GM12878 (cell line): ENCODE results near the gene TAS2R60. TPM values are rescaled to one million over a fixed set of nuclear protein-coding genes. Genes with fewer than 3 reads are reported as not detected.

ENCODE experiments used
- ATAC-seq: fragments of 200-7000 bp; cut with Tn5 transposase; 3 replicates; pipeline ENCODE4 v1.9.1; 2020; ENCODE audit warnings: mild to moderate bottlenecking, moderate library complexity
- BruUV-seq: library from RNA; stranded (reverse); fragments of 400-500 nt; replicated peaks from 2 replicates; lab custom pipeline; 2021; lab: Mats Ljungman, UMichigan
- CTCF ChIA-PET: fragments of 300-600 bp; sonication (Branson Sonifier 250); formaldehyde crosslinking; extraction: SDS; loops from one replicate; lab custom pipeline; 2021; ENCODE audit warnings: inconsistent platforms; lab: Yijun Ruan, JAX
- POLR2A ChIA-PET: fragments of 350-600 bp; formaldehyde crosslinking; extraction: SDS; loops from one replicate; lab custom pipeline; 2021; ENCODE audit warnings: inconsistent platforms; lab: Charles Lee
- RAD21 ChIA-PET: fragments of 300-600 bp; sonication (Branson Sonifier 250); formaldehyde crosslinking; loops from one replicate; lab custom pipeline; 2023; ENCODE audit warnings: antibody characterized with exemption; ENCODE audit not compliant: unreplicated experiment; lab: Charles Lee
- SMC1A ChIA-PET: fragments of 300-600 bp; sonication (Branson Sonifier 250); formaldehyde crosslinking; loops from one replicate; lab custom pipeline; 2023; ENCODE audit not compliant: unreplicated experiment, uncharacterized antibody; lab: Charles Lee
- DNase-seq: peaks from one replicate; pipeline ENCODE4 v3.0.0-alpha.2; 2011; ENCODE audit warnings: low read depth, low spot score
- FAIRE-seq: peaks from 3 replicates; lab custom pipeline; 2011; peaks lifted over from hg19 to GRCh38; lab: Jason Lieb, UNC
- H2AFZ ChIP-seq: 2 replicates; pipeline ENCODE4 v1.6.0; 2011; ENCODE audit warnings: low read depth, low read length, control low read depth; ENCODE audit not compliant: control insufficient read depth
- H3K27ac ChIP-seq: 2 replicates; pipeline ENCODE4 v1.5.1; 2011; ENCODE audit warnings: control low read depth; ENCODE audit not compliant: control insufficient read depth, insufficient read depth
- H3K27me3 ChIP-seq, 2 experiments: replicated peaks in 1 of 2; 2 replicates each; pipeline versions ENCODE4 v1.6.0 to v1.6.1; 2011; ENCODE audit warnings: low read length in 1 of 2; ENCODE audit not compliant: control insufficient read depth in 2 of 2, insufficient read depth in 2 of 2
- H3K36me3 ChIP-seq, 2 experiments: 2 replicates each; pipeline ENCODE4 v1.5.1; 2011; ENCODE audit warnings: low read length in 1 of 2; ENCODE audit not compliant: control insufficient read depth in 2 of 2, insufficient read depth in 2 of 2
- H3K4me1 ChIP-seq: 2 replicates; pipeline ENCODE4 v1.6.1; 2011; ENCODE audit warnings: mild to moderate bottlenecking, low read length, moderate library complexity, mixed read lengths; ENCODE audit not compliant: control insufficient read depth, insufficient read depth
- H3K4me2 ChIP-seq: 2 replicates; pipeline ENCODE4 v1.6.0; 2011; ENCODE audit warnings: control low read depth; ENCODE audit not compliant: control insufficient read depth, insufficient read depth
- H3K4me3 ChIP-seq: fragments of 200-600 bp; sonication (generic); 2 replicates; pipeline ENCODE4 v1.5.1; 2016
- H3K79me2 ChIP-seq: 2 replicates; pipeline ENCODE4 v1.6.0; 2011; ENCODE audit warnings: low read length; ENCODE audit not compliant: control insufficient read depth, insufficient read depth
- H3K9ac ChIP-seq: 2 replicates; pipeline ENCODE4 v1.8.0; 2011; ENCODE audit warnings: low read length, control low read depth, mixed read lengths; ENCODE audit not compliant: control insufficient read depth, insufficient read depth
- H3K9me3 ChIP-seq: replicated peaks from 3 replicates; pipeline ENCODE4 v1.5.1; 2011; ENCODE audit warnings: mild to moderate bottlenecking, low read length; ENCODE audit not compliant: control insufficient read depth, insufficient read depth
- H4K20me1 ChIP-seq: 2 replicates; pipeline ENCODE4 v1.6.0; 2011; ENCODE audit not compliant: control insufficient read depth, insufficient read depth
- BCL3 ChIP-seq: IDR thresholded peaks from 2 replicates; pipeline ENCODE4 v1.6.1; 2011; ENCODE audit warnings: borderline replicate concordance, low read depth, mild to moderate bottlenecking, moderate library complexity, low read length; ENCODE audit not compliant: insufficient read depth, poor library complexity, severe bottlenecking
- FOXK2 ChIP-seq: fragments of 450-650 bp; IDR thresholded peaks from 2 replicates; pipeline ENCODE4 v1.6.1; 2017; ENCODE audit warnings: mild to moderate bottlenecking, moderate library complexity
- HCFC1 ChIP-seq: fragments of 150-350 bp; IDR thresholded peaks from 2 replicates; pipeline ENCODE4 v1.6.1; 2014; ENCODE audit warnings: low read length
- MLLT1 ChIP-seq: fragments of 450-650 bp; IDR thresholded peaks from 2 replicates; pipeline ENCODE4 v1.6.1; 2016; ENCODE audit warnings: mild to moderate bottlenecking
- MXI1 ChIP-seq: fragments of 150-350 bp; IDR thresholded peaks from 2 replicates; pipeline ENCODE4 v1.6.1; 2011; ENCODE audit warnings: low read depth, mild to moderate bottlenecking, inconsistent platforms, low read length, improper control_type of control experiment
- ZBED1 ChIP-seq: IDR thresholded peaks from 2 replicates; pipeline ENCODE4 v1.6.1; 2016; ENCODE audit warnings: borderline replicate concordance
- ZNF217 ChIP-seq: fragments of 450-650 bp; IDR thresholded peaks from 2 replicates; pipeline ENCODE4 v1.6.1; 2017; ENCODE audit warnings: antibody characterized with exemption, mild to moderate bottlenecking
- WGBS: methylation state at CpG from one replicate; pipeline ENCODE4 v1.1.6; 2016; ENCODE audit warnings: low lambda C conversion rate; ENCODE audit not compliant: insufficient replicate concordance, insufficient coverage; ENCODE audit errors: missing lambda C conversion rate; 5-methylcytosine and 5-hydroxymethylcytosine counted together
- in situ Hi-C: fragments of 300-500 bp; cut with MboI; formaldehyde crosslinking; loops from 9 replicates; pipeline ENCODE4 v1.14.3; 2018; ENCODE audit warnings: mixed read lengths
- intact Hi-C: fragments of 100-400 bp; cut with micrococcal nuclease; formaldehyde crosslinking; loops from one replicate; pipeline ENCODE4 v1.14.2; 2022; ENCODE audit not compliant: unreplicated experiment
- polyA plus RNA-seq, 11 experiments: library from polyadenylated mRNA; depleted of rRNA in 4 of 11; unstranded in 6 of 11; stranded (reverse) in 5 of 11; fragments of >200 nt; fragmentation: Nextera tagmentation in 4 of 11; fragmentation: Illumina TruSeq in 1 of 11; extraction: Ambion mirVana in 4 of 11; extraction: Trizol in 1 of 11; gene quantifications; 1 replicate in 1 of 11; 2 replicates in 10 of 11; pipeline versions ENCODE4 v1.2.1 to v1.2.3, GENCODE V29; 2011 to 2016; ENCODE audit warnings: inconsistent platforms in 2 of 11, missing spikeins in 2 of 11, low read depth in 1 of 11
- total RNA-seq, 4 experiments: library from RNA; depleted of rRNA in 3 of 4; stranded (reverse); fragments of >200 nt in 3 of 4; fragmentation: Illumina TruSeq in 1 of 4; extraction: Trizol in 1 of 4; gene quantifications; 2 replicates each; pipeline versions ENCODE4 v1.2.1 to v1.2.3, GENCODE V29; 2013 to 2021

TAS2R60 gene
- total and polyA plus RNA-seq, 10 of the 15 experiments (the other 5 are each of a cell fraction or from before 2014, with no cell fraction given) = not detected

- SMC1A ChIA-PET = interaction anchor here (0.6 kb wide), 1 partner anchor 520 kb away, joined by 3 read pairs; no protein-coding TSS in a partner anchor
- no peak for DNase-seq
- no peak overlapping the region for H3K9ac ChIP-seq
- TF ChIP-seq HCFC1 (no peak), MXI1 (no peak), ZNF217 (no peak), FOXK2 (no peak), MLLT1 (no peak), BCL3 (no peak), ZBED1 (no peak)
- no peaks in the 10 kb centered on the region for H4K20me1 ChIP-seq
- in situ Hi-C loops = no loop called here
- WGBS = 41% methylated on average over 6 of the region's 6 CpGs
- H3K9me3 ChIP-seq = no peaks in the 10 kb centered on the region
- no peak overlapping the region for H2AFZ ChIP-seq
- H3K79me2 ChIP-seq = no peaks in the 10 kb centered on the region
- H3K27me3 ChIP-seq = peaks cover 0 to 3% of the 10 kb centered on the region in 2 experiments; a peak in 2 of 4 replicates
- no peak overlapping the region for H3K4me3 ChIP-seq
- no peak overlapping the region for H3K4me2 ChIP-seq
- H3K36me3 ChIP-seq = no peaks in the 10 kb centered on the region
- FAIRE-seq = no peak
- intact Hi-C loops = no loop called here
- POLR2A ChIA-PET = no interaction called here
- no peaks in the 10 kb centered on the region for H3K4me1 ChIP-seq
- no peak for ATAC-seq
- H3K27ac ChIP-seq = no peak overlapping the region
- BruUV-seq = no TSS peak
- RAD21 ChIA-PET = no interaction called here
- CTCF ChIA-PET = no interaction called here
Observed at GRCh38 chr7:143444063-143444782, 970 bp downstream of the TAS2R60 start.
